Measurements from ENCODE around the gene ASB13. TPM values are rescaled to one million over a fixed set of nuclear protein-coding genes. Genes with fewer than 3 reads are reported as not detected.
"Not testable (repeated sequence)": the region's sequence is repeated elsewhere in the genome, so short reads cannot be mapped to it uniquely, and the experiment has no call there.

Gene ASB13
- total RNA-seq, 2 experiments from 2014 or later, result 11.3 to 12.0 TPM

DNA sequence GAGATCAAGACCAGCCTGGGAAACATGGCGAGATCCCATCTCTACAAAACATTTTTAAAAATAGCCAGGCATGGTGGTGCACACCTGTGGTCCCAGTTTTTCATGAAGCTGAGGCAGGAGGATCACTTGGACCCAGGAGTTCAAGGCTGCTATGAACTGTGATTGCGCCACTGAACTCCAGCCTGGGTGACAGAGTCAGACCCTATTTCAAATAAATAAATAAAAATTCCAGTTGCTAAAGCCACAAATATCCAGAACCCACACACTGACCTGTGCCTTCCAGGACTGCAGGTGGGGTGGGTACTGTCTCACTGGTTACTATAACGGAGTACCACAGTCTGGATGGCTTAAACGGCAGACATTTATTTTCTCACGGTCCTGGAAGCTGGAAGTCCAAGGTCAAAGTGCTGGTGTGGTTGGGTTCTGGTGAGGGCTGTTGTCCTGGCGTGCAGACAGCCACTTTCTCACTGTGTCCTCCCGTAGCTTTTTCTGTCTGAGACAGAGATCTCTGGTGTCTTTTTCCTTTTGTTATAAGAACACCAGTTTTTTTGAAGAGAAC is 38.8 kb downstream of the ASB13 start:
- peaks cover 11% of the 10 kb centered on the region for H3K27me3 Mint-ChIP-seq
- no peaks in the 10 kb centered on the region for H3K36me3 Mint-ChIP-seq
- peaks cover 16% of the 10 kb centered on the region for H3K4me1 Mint-ChIP-seq
- no peak for DNase-seq
- H3K9me3 Mint-ChIP-seq, result no peaks in the 10 kb centered on the region
- H3K4me3 Mint-ChIP-seq, result no peak overlapping the region
- no peak overlapping the region for H3K27ac Mint-ChIP-seq

DNA sequence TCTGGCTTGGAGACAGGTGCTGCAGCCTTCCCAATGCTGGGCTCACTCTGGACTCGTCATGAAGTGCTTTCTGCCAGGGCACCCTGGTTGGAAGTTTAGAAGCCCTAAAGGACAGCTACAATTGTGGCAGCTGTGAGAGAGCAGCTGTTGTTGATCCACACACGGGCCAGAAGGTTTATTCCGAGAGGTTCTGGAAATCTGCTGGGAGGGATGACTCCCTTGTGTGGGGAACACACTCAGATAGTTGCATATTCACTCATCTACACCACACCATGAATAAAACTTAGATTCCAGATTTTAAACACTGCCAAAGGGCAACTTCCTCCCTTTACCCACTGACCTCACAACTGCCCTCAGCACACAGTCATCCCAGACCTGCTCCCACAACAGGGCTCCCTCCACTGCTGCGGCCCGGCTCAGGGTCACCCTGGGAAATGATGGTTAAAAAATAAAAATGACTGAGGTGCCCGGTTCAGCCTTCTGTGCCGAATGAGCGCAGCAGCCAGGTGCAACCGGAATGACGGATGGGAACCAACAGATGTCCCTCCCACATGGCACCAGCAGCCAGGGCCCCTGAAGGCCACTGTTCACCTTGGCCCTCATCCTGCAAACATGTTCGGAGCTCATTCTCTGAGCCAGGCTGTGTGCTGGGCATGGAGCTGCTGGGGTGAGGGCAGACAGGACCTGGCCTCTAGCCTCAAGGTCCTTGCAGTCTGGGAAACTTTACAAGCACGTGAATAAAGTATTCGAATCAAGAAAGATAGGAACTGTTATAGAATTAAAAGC is 40.2 kb downstream of the ASB13 start:
- Mint-ChIP-seq H3K4me3 (no peak overlapping the region), H3K36me3 (no peaks in the 10 kb centered on the region), H3K9me3 (no peaks in the 10 kb centered on the region), H3K4me1 (peaks cover 16% of the 10 kb centered on the region), H3K27ac (no peak overlapping the region), H3K27me3 (peaks cover 11% of the 10 kb centered on the region)
- DNase-seq, result no peak

DNA sequence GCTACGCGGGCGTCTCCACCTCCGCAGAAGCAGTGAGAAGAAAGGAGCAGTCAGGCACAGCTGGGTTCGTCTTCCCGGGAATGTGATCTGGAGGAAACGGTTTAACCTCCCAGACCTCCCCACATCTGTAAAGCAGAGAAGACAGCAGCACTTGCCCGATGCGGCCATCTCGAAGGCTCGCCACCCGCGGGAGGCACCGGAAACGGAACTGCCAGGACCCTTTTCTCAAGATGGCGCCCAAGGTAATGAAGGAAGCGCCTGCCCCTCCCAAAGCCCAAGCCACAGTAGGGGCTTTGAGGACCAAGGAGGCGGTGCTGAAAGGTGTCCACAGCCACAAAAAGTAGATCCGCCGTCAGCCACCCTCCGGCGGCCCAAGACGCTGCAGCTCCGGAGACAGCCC is 41.7 kb downstream of the ASB13 start:
- H3K27ac Mint-ChIP-seq, result no peak overlapping the region
- DNase-seq, result no peak
- H3K4me3 Mint-ChIP-seq, result no peak overlapping the region
- H3K9me3 Mint-ChIP-seq, result no peaks in the 10 kb centered on the region
- H3K36me3 Mint-ChIP-seq, result no peaks in the 10 kb centered on the region
- peaks cover 11% of the 10 kb centered on the region for H3K27me3 Mint-ChIP-seq
- H3K4me1 Mint-ChIP-seq, result peaks cover 15% of the 10 kb centered on the region

DNA sequence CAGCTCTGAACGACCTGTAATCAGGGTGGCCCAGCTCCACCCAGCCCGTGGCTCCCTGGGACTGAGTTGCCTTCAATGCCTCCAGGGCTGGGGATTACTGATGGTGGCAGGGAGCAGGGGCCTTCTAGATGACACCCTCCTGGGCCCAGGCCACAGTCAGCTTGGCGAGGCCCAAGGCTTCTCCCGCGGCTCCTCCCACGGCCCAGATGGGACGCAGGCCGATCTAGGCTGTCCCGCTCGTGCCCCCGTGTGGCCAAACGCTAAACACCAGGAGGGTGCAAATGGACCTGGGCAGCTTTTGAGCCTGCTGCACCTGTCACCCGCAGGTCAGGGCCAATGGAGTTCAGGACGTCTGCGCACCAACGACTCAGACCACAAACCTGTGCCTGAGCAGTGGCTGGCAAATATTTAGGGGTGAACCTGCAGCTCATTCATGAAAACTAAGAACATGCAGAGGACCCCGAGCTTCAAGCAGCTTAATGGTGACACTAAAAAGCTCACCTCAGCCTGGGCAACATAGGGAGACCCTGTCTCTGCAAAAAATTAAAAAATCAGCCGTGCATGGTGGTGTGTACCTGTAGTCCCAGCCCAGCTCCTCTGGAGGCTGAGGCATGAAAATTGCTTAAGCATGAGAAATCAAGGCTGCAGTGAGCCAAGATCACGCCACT is 43.2 kb downstream of the ASB13 start:
- Mint-ChIP-seq H3K27me3 (peaks cover 6% of the 10 kb centered on the region), H3K9me3 (no peaks in the 10 kb centered on the region)

DNA sequence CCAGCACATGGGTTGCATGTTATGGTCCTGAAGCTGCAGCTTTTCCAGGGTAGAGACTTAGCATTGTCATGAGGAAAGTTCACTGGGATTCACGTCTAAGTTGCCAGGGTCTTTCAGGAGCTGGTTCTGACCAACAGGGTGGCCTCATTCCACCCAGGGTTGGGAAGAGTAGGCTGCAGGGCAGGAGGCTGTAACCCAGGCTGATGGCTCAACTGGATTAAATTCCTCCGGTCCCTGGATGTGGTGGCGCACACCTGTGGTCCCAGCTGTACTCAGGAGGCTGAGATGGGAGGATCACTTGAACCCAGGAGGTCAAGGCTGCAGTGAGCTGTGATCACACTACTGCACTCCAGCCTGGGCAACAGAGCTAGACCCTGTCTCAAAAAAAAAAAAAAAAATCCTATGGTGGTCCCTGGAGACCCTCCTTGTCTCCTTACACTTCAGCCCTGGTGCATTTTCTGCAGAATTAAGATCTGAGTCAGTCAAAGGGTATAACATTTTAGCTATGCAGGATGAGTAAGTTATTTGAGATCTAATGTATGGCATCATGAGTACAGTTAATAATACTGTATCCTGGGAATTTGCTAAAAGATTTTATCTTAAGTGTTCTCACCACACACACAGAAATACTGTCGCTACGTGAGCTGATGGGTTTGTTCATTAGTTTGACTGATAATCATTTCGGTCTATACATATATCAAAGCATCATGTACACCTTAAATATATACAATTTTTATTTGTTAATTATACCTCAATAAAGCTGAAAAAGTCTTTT is 44.0 kb downstream of the ASB13 start:
- H3K4me1 Mint-ChIP-seq, result peaks cover 3% of the 10 kb centered on the region
- no peak overlapping the region for H3K27ac Mint-ChIP-seq
- DNase-seq, result no peak
- no peaks in the 10 kb centered on the region for H3K27me3 Mint-ChIP-seq
- no peaks in the 10 kb centered on the region for H3K36me3 Mint-ChIP-seq
- no peaks in the 10 kb centered on the region for H3K9me3 Mint-ChIP-seq
- no peak overlapping the region for H3K4me3 Mint-ChIP-seq

More for the DNA sequence above, 43.2 kb downstream of the ASB13 start:
- Mint-ChIP-seq H3K4me1 (peaks cover 5% of the 10 kb centered on the region), H3K4me3 (no peak overlapping the region), H3K36me3 (no peaks in the 10 kb centered on the region), H3K27ac (no peak overlapping the region)
- peak; percentile 83 for DNase-seq

DNA sequence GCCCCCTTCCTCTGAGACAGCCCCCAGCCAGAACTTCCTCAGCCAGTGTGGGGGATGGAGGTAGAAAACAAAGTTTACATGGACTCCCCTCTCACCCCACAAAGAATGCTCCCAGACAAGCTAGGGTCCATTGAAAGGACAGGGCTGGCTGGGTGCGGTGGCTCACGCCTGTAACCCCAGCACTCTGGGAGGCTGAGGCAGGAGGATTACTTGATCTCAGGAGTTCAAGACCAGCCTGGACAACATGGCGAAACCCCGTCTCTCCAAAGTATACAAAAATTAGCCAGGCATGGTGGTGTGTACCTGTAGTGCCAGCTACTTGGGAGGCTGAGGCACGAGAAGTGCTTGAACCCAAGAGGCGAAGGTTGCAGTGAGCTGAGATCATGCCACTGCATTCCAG is 45.0 kb downstream of the ASB13 start:
- H3K27ac Mint-ChIP-seq, H3K36me3 Mint-ChIP-seq, H3K4me3 Mint-ChIP-seq, H3K4me1 Mint-ChIP-seq, H3K9me3 Mint-ChIP-seq, DNase-seq, H3K27me3 Mint-ChIP-seq: not testable (repeated sequence)

DNA sequence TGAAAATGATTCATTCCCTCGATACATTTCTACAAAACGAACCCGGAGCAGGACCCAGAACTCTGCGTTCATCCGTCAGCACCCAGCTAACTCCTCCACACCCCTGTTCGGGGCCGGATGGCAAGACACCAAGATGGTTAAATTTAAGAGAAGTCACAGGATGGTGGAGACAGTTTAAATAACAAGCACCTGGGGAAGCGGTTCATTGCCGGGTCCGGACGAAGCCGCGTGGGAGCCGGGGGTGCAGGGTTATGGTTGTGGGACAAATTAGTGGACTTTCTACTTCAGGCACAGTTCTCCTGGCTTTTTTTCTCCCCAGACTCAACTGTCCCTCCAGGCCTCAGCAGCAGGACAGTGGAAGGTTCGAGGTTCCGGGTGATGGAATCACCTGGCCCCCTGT is 45.4 kb downstream of the ASB13 start:
- Mint-ChIP-seq H3K36me3 (no peaks in the 10 kb centered on the region), H3K27ac (no peak overlapping the region)

DNA sequence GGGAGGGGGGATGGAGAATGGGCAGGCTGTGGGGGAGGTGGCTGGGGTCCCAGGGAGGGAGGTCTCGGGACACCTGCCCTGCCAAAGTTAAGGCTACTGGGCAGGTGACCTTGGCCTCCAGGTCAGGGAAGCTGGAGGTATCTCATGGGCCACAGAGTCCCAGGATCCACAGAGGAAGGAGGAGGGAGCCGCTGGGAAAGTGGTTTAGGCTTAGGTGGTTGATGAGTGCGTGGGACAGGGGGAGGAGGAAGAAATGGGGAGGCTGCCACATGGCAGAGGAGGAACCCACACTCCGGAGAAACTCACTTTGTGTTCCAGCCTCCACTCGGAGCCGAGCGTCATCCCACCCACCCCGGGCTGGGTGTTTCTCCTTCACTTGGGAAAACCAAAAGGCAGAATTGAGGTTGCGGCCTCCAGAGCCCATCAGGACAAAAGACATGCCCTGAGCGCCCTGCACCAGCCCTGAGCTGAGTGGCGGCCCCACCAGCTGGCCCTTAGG is 46.1 kb downstream of the ASB13 start:
- DNase-seq, result no peak
- no peak overlapping the region for H3K4me3 Mint-ChIP-seq
- H3K4me1 Mint-ChIP-seq, result peaks cover 3% of the 10 kb centered on the region
- no peaks in the 10 kb centered on the region for H3K9me3 Mint-ChIP-seq
- no peak overlapping the region for H3K27ac Mint-ChIP-seq
- H3K36me3 Mint-ChIP-seq, result no peaks in the 10 kb centered on the region
- no peaks in the 10 kb centered on the region for H3K27me3 Mint-ChIP-seq

More for the DNA sequence above, 45.4 kb downstream of the ASB13 start:
- Mint-ChIP-seq H3K4me3 (no peak overlapping the region), H3K4me1 (peaks cover 3% of the 10 kb centered on the region), H3K9me3 (no peaks in the 10 kb centered on the region), H3K27me3 (no peaks in the 10 kb centered on the region)
- no peak for DNase-seq

DNA sequence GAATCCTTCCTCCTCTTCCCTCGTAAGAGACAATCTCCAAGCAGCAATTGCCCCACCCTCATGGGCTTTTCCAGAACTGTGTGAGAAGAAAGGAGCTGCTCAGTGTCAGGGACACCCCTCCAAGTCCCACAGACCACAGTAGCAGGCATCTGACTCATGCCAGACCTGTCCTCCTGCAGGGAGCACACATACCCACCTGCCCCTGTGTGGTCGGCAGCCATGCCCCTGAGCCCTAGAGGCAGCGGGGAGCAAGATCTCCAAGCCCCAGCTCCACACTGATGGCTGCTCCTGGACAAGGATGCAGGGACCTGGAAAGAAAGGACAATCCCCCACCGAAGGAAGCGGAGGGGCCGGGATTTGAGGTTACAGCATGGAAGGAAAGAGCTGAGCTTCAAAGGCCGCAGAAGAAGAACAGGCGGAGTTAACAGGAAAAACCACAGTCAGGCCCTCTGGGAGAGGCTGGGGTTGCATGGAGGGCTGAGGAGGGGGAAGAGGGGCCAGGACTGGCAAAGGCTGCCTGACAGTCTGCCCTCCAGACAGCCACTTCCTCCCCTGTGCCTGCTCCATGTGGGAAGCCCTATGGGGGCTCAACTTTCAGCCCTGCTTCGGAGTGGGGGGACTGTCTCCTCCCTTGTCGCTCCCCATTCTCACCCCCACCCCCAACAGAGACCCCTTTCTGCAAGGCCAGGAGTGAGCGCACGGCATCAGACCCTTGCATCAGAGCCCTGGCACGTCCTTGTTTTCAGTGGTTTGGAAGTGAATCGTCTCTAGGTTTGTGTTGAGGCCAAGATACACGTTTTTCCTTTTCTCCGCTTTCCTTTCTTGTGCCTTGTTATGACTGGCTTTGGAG is 46.8 kb downstream of the ASB13 start:
- Mint-ChIP-seq H3K27me3 (no peaks in the 10 kb centered on the region), H3K27ac (no peak overlapping the region), H3K9me3 (no peaks in the 10 kb centered on the region), H3K36me3 (no peaks in the 10 kb centered on the region), H3K4me1 (peaks cover 3% of the 10 kb centered on the region), H3K4me3 (no peak overlapping the region)
- no peak for DNase-seq

DNA sequence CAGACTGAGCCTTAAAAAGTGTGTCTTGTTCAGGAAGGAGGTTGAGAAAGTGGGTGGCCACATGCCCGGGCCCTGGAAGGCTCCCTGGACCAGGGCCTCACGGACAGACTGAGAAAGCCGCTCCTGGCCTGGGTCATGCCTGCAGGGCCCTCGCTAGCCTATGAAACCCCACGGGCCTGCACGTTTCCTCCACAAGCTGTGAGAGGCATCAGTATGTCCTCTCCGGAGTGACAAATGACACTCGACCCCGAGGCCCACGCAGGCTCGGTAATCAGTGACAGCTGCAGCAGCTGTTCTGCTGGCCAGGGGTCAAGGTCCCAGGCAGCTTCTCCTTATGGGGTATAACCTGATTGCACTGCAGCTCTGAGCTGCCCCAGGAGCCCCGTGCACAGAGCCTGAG is 47.6 kb downstream of the ASB13 start:
- Mint-ChIP-seq H3K27me3 (no peaks in the 10 kb centered on the region), H3K4me3 (no peak overlapping the region), H3K36me3 (no peaks in the 10 kb centered on the region), H3K9me3 (no peaks in the 10 kb centered on the region), H3K4me1 (peaks cover 3% of the 10 kb centered on the region), H3K27ac (no peak overlapping the region)
- no peak for DNase-seq

DNA sequence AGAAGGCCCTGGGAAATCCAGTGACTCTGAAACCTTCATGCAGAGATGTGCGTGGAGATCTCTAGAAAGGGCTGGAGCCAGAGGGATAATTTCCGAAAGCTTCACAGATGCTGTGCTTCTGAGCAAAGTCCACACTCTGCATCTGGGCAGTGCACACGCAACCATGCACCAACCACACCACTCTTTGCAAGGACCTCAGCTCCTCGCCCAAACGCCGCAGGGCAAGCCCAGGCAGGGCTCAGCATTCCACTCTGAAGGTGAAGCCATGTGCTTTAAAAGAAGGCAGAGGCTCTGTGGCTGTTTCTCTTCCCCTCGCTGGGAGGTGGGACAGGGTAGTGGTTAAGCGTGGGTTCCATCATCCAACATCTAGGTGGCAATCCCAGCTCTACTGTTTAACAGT is 48.4 kb downstream of the ASB13 start:
- DNase-seq, result no peak
- Mint-ChIP-seq H3K9me3 (no peaks in the 10 kb centered on the region), H3K4me1 (peaks cover under 1% of the 10 kb centered on the region), H3K36me3 (no peaks in the 10 kb centered on the region), H3K27ac (no peak overlapping the region), H3K4me3 (no peak overlapping the region), H3K27me3 (no peaks in the 10 kb centered on the region)

DNA sequence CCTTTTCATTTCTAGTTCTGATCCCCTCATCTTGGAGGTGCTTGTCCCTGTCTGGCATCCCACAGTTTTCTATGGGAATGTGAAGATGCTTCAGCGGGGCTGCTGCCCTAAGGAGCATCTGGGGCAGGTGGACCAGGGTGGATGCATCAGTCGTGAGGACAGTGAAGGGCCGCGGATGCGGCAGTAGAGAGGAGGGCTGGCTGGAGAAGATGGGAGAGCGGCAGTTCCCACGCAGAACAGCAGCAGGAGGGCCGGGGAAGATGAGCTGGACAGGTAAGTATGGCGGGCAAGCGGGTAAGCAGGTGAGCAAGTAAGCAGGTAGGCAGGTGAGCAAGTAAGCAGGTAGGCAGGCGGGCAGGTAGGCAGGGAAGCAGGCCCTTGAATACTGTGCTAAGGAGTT is 48.9 kb downstream of the ASB13 start:
- DNase-seq, result no peak
- Mint-ChIP-seq H3K36me3 (no peaks in the 10 kb centered on the region), H3K4me3 (no peak overlapping the region), H3K27me3 (no peaks in the 10 kb centered on the region), H3K27ac (no peak overlapping the region), H3K4me1 (no peaks in the 10 kb centered on the region), H3K9me3 (no peaks in the 10 kb centered on the region)

DNA sequence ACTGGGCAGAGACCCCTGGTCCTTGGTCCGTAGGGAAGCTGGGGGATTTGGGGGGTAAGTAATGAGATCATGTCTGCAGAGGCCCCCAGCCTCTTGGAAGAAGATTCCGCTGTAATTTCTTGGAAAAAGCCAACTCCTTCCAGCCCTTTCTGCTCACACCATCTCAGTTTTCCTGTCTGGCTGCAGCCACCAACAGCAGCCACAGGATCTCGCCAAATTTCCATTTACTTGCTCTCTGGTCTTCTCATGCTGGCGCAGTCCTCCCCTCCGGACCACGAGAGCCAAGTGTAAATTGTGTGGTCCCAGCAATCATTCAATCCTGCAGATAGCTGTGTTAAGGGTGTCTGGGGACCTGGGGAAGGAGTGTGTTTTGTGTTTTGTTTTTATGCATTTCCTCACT is 49.6 kb downstream of the ASB13 start:
- no peak for DNase-seq
- Mint-ChIP-seq H3K4me3 (no peak overlapping the region), H3K27ac (no peak overlapping the region), H3K27me3 (no peaks in the 10 kb centered on the region), H3K9me3 (no peaks in the 10 kb centered on the region), H3K4me1 (no peaks in the 10 kb centered on the region), H3K36me3 (no peaks in the 10 kb centered on the region)

DNA sequence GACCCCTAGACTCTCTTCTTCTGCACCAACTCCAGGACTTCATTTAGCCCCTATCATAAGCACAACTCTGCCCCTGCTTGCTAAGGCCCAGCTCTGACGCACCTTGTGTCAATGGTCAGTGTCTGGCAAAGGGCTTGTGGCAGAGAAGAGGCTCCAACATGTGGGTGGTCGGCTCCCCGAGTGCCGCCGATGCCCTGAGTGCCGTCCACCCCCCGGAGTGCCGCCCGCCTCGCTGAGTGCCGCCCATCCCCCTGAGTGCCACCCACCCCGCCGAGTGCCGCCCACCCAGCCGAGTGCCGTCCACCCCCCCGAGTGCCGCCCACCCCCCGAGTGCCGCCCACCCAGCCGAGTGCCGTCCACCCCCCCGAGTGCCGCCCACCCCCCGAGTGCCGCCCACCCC is 50.3 kb downstream of the ASB13 start:
- Mint-ChIP-seq H3K36me3 (no peaks in the 10 kb centered on the region), H3K27ac (no peak overlapping the region), H3K27me3 (no peaks in the 10 kb centered on the region), H3K4me1 (no peaks in the 10 kb centered on the region), H3K9me3 (no peaks in the 10 kb centered on the region), H3K4me3 (no peak overlapping the region)
- DNase-seq, result no peak

All from activated naive CD8-positive, alpha-beta T cell treated with anti-CD3 and anti-CD28 coated beads for 36 hours (primary cell).